GM12878 (cell line): Measurements from ENCODE around the gene MRPL27. TPM values are rescaled to one million over a fixed set of nuclear protein-coding genes. Genes with fewer than 3 reads are reported as not detected.

Source experiments
- BACH1 ChIP-seq: fragments of 450-650 bp; IDR thresholded peaks from 2 replicates; pipeline ENCODE4 v1.6.1; 2017; ENCODE audit warnings: mild to moderate bottlenecking, borderline replicate concordance
- BMI1 ChIP-seq: fragments of 450-650 bp; IDR thresholded peaks from 2 replicates; pipeline ENCODE4 v1.6.1; 2016; ENCODE audit warnings: mild to moderate bottlenecking, moderate library complexity, borderline replicate concordance
- CHD1 ChIP-seq: IDR thresholded peaks from 2 replicates; pipeline ENCODE4 v1.6.1; 2012; ENCODE audit warnings: low read depth, low read length, improper control_type of control experiment
- IKZF1 ChIP-seq: fragments of 450-650 bp; conservative IDR thresholded peaks from 2 replicates; pipeline ENCODE4 v1.6.1; 2017; ENCODE audit warnings: antibody characterized with exemption, mild to moderate bottlenecking
- MEF2A ChIP-seq: IDR thresholded peaks from 2 replicates; pipeline ENCODE4 v1.6.1; 2011; ENCODE audit warnings: low read depth, mild to moderate bottlenecking, low read length, moderate library complexity; ENCODE audit not compliant: insufficient read depth
- TBL1XR1 ChIP-seq: IDR thresholded peaks from 2 replicates; pipeline ENCODE4 v1.6.1; 2012; ENCODE audit warnings: low read depth, low read length, improper control_type of control experiment
- TCF12 ChIP-seq: IDR thresholded peaks from 2 replicates; pipeline ENCODE4 v1.6.1; 2011; ENCODE audit warnings: low read depth, mild to moderate bottlenecking, low read length
- TCF3 ChIP-seq: IDR thresholded peaks from 2 replicates; pipeline ENCODE4 v1.6.1; 2012; ENCODE audit warnings: low read depth, mild to moderate bottlenecking, low read length, borderline replicate concordance; ENCODE audit not compliant: insufficient read depth
- USF2 ChIP-seq: IDR thresholded peaks from 2 replicates; pipeline ENCODE4 v1.6.1; 2011; ENCODE audit warnings: low read depth, low read length, improper control_type of control experiment, borderline replicate concordance
- polyA plus RNA-seq, 11 experiments: library from polyadenylated mRNA; depleted of rRNA in 4 of 11; unstranded in 6 of 11; stranded (reverse) in 5 of 11; fragments of >200 nt; fragmentation: Nextera tagmentation in 4 of 11; fragmentation: Illumina TruSeq in 1 of 11; extraction: Ambion mirVana in 4 of 11; extraction: Trizol in 1 of 11; gene quantifications; 1 replicate in 1 of 11; 2 replicates in 10 of 11; pipeline versions ENCODE4 v1.2.1 to v1.2.3, GENCODE V29; 2011 to 2016; ENCODE audit warnings: inconsistent platforms in 2 of 11, missing spikeins in 2 of 11, low read depth in 1 of 11
- total RNA-seq, 4 experiments: library from RNA; depleted of rRNA in 3 of 4; stranded (reverse); fragments of >200 nt in 3 of 4; fragmentation: Illumina TruSeq in 1 of 4; extraction: Trizol in 1 of 4; gene quantifications; 2 replicates each; pipeline versions ENCODE4 v1.2.1 to v1.2.3, GENCODE V29; 2013 to 2021
- TF ChIP-seq, protein P1 (sequence below): fragments of 150-350 bp; IDR thresholded peaks from 2 replicates; pipeline ENCODE4 v1.6.1; 2014; ENCODE audit warnings: mild to moderate bottlenecking, low read depth, low read length
- TF ChIP-seq, protein P2 (sequence below): IDR thresholded peaks from 2 replicates; pipeline ENCODE4 v1.6.1; 2012; ENCODE audit warnings: improper control_type of control experiment, low read depth, low read length; ENCODE audit not compliant: insufficient replicate concordance
- TF ChIP-seq, protein P3 (sequence below): fragments of 450-650 bp; IDR thresholded peaks from 2 replicates; pipeline ENCODE4 v1.6.1; 2016; ENCODE audit warnings: mild to moderate bottlenecking
- TF ChIP-seq, protein P4 (sequence below): fragments of 450-650 bp; IDR thresholded peaks from 2 replicates; pipeline ENCODE4 v1.6.1; 2017; ENCODE audit warnings: mild to moderate bottlenecking, low read depth, inconsistent platforms; ENCODE audit not compliant: poor library complexity, severe bottlenecking

Gene MRPL27
- total and polyA plus RNA-seq, 10 of the 15 experiments (the other 5 are each of a cell fraction or from before 2014, with no cell fraction given): 83.0 to 390 (median 131) TPM

- TF ChIP-seq, protein P1, sequence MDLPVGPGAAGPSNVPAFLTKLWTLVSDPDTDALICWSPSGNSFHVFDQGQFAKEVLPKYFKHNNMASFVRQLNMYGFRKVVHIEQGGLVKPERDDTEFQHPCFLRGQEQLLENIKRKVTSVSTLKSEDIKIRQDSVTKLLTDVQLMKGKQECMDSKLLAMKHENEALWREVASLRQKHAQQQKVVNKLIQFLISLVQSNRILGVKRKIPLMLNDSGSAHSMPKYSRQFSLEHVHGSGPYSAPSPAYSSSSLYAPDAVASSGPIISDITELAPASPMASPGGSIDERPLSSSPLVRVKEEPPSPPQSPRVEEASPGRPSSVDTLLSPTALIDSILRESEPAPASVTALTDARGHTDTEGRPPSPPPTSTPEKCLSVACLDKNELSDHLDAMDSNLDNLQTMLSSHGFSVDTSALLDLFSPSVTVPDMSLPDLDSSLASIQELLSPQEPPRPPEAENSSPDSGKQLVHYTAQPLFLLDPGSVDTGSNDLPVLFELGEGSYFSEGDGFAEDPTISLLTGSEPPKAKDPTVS: no peak
- TF ChIP-seq CHD1 (no peak), BACH1 (peak; percentile 30; the same call in 1 of the 2 replicates), TBL1XR1 (no peak), BMI1 (peak; percentile 39; the same call in 1 of the 2 replicates), MEF2A (no peak), TCF12 (0 out of 2 replicates have a peak, but pooled peaks have one; percentile 4), IKZF1 (peak; percentile 89), TCF3 (no peak), USF2 (no peak)
- TF ChIP-seq, protein P2, sequence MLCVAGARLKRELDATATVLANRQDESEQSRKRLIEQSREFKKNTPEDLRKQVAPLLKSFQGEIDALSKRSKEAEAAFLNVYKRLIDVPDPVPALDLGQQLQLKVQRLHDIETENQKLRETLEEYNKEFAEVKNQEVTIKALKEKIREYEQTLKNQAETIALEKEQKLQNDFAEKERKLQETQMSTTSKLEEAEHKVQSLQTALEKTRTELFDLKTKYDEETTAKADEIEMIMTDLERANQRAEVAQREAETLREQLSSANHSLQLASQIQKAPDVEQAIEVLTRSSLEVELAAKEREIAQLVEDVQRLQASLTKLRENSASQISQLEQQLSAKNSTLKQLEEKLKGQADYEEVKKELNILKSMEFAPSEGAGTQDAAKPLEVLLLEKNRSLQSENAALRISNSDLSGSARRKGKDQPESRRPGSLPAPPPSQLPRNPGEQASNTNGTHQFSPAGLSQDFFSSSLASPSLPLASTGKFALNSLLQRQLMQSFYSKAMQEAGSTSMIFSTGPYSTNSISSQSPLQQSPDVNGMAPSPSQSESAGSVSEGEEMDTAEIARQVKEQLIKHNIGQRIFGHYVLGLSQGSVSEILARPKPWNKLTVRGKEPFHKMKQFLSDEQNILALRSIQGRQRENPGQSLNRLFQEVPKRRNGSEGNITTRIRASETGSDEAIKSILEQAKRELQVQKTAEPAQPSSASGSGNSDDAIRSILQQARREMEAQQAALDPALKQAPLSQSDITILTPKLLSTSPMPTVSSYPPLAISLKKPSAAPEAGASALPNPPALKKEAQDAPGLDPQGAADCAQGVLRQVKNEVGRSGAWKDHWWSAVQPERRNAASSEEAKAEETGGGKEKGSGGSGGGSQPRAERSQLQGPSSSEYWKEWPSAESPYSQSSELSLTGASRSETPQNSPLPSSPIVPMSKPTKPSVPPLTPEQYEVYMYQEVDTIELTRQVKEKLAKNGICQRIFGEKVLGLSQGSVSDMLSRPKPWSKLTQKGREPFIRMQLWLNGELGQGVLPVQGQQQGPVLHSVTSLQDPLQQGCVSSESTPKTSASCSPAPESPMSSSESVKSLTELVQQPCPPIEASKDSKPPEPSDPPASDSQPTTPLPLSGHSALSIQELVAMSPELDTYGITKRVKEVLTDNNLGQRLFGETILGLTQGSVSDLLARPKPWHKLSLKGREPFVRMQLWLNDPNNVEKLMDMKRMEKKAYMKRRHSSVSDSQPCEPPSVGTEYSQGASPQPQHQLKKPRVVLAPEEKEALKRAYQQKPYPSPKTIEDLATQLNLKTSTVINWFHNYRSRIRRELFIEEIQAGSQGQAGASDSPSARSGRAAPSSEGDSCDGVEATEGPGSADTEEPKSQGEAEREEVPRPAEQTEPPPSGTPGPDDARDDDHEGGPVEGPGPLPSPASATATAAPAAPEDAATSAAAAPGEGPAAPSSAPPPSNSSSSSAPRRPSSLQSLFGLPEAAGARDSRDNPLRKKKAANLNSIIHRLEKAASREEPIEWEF: no peak
- TF ChIP-seq, protein P3, sequence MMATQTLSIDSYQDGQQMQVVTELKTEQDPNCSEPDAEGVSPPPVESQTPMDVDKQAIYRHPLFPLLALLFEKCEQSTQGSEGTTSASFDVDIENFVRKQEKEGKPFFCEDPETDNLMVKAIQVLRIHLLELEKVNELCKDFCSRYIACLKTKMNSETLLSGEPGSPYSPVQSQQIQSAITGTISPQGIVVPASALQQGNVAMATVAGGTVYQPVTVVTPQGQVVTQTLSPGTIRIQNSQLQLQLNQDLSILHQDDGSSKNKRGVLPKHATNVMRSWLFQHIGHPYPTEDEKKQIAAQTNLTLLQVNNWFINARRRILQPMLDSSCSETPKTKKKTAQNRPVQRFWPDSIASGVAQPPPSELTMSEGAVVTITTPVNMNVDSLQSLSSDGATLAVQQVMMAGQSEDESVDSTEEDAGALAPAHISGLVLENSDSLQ: 0 out of 2 replicates have a peak, but pooled peaks have one; percentile 10
- TF ChIP-seq, protein P4, sequence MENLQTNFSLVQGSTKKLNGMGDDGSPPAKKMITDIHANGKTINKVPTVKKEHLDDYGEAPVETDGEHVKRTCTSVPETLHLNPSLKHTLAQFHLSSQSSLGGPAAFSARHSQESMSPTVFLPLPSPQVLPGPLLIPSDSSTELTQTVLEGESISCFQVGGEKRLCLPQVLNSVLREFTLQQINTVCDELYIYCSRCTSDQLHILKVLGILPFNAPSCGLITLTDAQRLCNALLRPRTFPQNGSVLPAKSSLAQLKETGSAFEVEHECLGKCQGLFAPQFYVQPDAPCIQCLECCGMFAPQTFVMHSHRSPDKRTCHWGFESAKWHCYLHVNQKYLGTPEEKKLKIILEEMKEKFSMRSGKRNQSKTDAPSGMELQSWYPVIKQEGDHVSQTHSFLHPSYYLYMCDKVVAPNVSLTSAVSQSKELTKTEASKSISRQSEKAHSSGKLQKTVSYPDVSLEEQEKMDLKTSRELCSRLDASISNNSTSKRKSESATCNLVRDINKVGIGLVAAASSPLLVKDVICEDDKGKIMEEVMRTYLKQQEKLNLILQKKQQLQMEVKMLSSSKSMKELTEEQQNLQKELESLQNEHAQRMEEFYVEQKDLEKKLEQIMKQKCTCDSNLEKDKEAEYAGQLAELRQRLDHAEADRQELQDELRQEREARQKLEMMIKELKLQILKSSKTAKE: peak; percentile 27
These were observed 46.1 kb downstream of the MRPL27 start (continued) for GRCh38 chr17:50326831-50327364.
